Measurements from ENCODE around the gene CHCHD4.

Gene CHCHD4

DNA sequence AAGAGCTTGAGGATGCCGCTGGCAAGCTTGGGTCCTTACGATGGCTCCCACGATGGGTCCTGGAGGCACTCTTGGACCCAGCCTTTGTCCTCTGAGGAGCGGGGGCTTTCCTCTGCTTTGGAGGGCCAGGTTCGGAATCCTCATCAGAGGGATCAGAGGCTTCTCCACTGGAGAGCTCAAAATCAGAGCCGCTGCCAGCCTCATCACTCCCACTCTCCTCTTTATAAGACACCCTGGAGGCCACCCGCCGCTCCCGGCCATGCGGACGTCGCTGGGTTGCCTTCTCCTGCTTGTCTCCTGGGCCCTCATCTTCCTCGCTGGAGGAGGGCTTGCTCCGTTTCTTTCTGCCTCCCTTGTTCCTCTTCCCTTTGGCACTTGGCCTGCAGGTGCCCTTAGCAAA, 33.7 kb upstream of the CHCHD4 start:
- Histone ChIP-seq H3K4me3 (ENCODE audit: low read depth, low read length) (no peak overlapping the region), H3K27me3 (ENCODE audit: control insufficient read depth, insufficient read depth, low read length) (no peaks in the 10 kb centered on the region), H3K9ac (no peak overlapping the region), H3K4me1 (no peaks in the 10 kb centered on the region), H3K9me3 (ENCODE audit: control insufficient read depth, low read length) (no peaks in the 10 kb centered on the region), H3K79me2 (peaks cover 10% of the 10 kb centered on the region), H3K4me2 (ENCODE audit: low read length) (no peak overlapping the region), H2AFZ (no peak overlapping the region), H3K36me3 (ENCODE audit: control insufficient read depth, insufficient read depth, low read length) (peaks cover 3% of the 10 kb centered on the region), H3K27ac (no peak overlapping the region)
- TF ChIP-seq, protein P1, sequence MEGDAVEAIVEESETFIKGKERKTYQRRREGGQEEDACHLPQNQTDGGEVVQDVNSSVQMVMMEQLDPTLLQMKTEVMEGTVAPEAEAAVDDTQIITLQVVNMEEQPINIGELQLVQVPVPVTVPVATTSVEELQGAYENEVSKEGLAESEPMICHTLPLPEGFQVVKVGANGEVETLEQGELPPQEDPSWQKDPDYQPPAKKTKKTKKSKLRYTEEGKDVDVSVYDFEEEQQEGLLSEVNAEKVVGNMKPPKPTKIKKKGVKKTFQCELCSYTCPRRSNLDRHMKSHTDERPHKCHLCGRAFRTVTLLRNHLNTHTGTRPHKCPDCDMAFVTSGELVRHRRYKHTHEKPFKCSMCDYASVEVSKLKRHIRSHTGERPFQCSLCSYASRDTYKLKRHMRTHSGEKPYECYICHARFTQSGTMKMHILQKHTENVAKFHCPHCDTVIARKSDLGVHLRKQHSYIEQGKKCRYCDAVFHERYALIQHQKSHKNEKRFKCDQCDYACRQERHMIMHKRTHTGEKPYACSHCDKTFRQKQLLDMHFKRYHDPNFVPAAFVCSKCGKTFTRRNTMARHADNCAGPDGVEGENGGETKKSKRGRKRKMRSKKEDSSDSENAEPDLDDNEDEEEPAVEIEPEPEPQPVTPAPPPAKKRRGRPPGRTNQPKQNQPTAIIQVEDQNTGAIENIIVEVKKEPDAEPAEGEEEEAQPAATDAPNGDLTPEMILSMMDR (IDR thresholded peaks at IDR 0.05): no peak

DNA sequence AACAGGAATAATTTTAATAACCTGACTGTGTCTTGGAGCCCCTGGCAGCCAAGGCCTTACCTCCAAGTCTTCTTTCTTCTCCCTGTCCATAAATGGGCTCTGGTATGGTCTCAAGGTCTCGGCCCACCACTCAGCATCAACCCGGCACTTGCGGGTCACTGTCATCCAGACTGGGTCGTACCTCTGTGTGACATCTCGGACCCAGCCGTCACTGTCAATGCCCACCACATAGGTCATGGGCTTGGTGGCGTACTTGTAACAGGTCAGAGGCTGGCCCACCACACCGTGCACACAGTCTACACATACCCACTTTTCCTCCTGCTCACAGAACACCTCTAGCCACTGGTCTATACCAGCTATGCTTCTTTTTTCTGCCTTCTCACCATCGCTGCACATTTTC, 33.3 kb upstream of the CHCHD4 start:
- H3K9ac ChIP-seq: no peak overlapping the region
- H3K79me2 ChIP-seq: peaks cover 10% of the 10 kb centered on the region
- no peak overlapping the region for H2AFZ ChIP-seq
- no peaks in the 10 kb centered on the region for H3K4me1 ChIP-seq
- H3K27me3 ChIP-seq (ENCODE audit: control insufficient read depth, insufficient read depth, low read length): no peaks in the 10 kb centered on the region
- no peaks in the 10 kb centered on the region for H3K9me3 ChIP-seq (ENCODE audit: control insufficient read depth, low read length)
- TF ChIP-seq, protein P1 (IDR thresholded peaks at IDR 0.05): no peak
- H3K4me3 ChIP-seq (ENCODE audit: low read depth, low read length): no peak overlapping the region
- peaks cover 3% of the 10 kb centered on the region for H3K36me3 ChIP-seq (ENCODE audit: control insufficient read depth, insufficient read depth, low read length)
- H3K4me2 ChIP-seq (ENCODE audit: low read length): no peak overlapping the region
- H3K27ac ChIP-seq: no peak overlapping the region

DNA sequence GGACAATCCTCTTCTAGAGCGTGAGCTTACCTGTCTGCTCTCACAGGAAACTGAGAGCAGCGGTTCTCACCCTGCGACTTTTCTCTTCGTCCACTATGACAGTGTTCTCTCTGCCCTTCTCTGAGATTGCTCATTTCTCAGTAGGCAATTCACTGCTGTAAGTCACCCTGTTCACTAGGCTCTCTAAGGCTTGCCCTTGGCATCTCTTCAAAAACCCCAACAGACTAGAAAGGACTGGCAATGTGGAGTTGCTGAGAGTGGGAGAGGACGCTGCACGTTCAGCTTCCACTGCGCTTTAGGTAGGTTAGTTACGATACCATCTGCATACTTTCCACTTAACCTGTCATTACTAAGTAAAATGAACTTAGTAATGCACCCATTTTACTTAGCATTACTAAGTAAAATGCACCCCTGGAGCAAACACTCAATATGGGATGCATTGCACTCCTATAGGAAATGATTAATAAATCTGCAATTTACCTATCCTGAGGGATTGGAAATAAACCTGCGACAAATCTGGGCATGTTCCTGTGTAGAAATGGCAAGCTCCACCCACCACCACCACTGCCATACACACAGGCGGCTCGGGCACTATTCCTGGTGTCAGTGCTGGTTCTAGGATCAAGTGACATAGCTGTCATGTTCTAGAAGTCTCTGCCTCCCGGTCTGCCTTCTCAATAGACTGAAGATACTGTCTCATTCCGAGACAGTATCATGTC, 32.3 kb upstream of the CHCHD4 start:
- no peak overlapping the region for H3K4me2 ChIP-seq (ENCODE audit: low read length)
- H3K4me1 ChIP-seq: no peaks in the 10 kb centered on the region
- H2AFZ ChIP-seq: no peak overlapping the region
- H3K9ac ChIP-seq: no peak overlapping the region
- H3K36me3 ChIP-seq (ENCODE audit: control insufficient read depth, insufficient read depth, low read length): peaks cover 3% of the 10 kb centered on the region
- no peak overlapping the region for H3K27ac ChIP-seq
- TF ChIP-seq, protein P1 (IDR thresholded peaks at IDR 0.05): no peak
- H3K4me3 ChIP-seq (ENCODE audit: low read depth, low read length): no peak overlapping the region
- peaks cover 10% of the 10 kb centered on the region for H3K79me2 ChIP-seq
- H3K27me3 ChIP-seq (ENCODE audit: control insufficient read depth, insufficient read depth, low read length): no peaks in the 10 kb centered on the region
- no peaks in the 10 kb centered on the region for H3K9me3 ChIP-seq (ENCODE audit: control insufficient read depth, low read length)

DNA sequence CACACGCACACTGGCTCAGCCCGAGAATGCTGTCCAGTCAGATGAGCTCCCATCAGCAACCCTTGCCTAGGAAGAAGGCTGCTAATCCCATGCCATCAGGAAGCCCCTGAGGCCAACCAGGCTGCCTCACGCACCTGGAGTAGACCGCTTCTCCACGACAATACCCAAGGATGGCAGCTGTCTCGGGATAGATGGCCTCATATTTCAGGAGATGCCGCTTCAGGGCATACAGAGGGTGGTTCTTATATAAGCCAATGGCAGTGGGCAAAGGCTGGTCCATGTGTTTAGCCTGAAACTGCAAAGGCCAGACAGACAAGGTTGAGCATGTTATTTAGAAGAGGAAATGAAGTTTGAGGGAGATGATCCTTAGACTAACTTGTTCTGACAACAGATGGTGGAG, 31.5 kb upstream of the CHCHD4 start:
- H3K4me2 ChIP-seq (ENCODE audit: low read length): no peak overlapping the region
- no peaks in the 10 kb centered on the region for H3K36me3 ChIP-seq (ENCODE audit: control insufficient read depth, insufficient read depth, low read length)

More for the DNA sequence above, 31.5 kb upstream of the CHCHD4 start:
- Histone ChIP-seq H3K79me2 (peaks cover 10% of the 10 kb centered on the region), H3K9me3 (ENCODE audit: control insufficient read depth, low read length) (no peaks in the 10 kb centered on the region), H3K27ac (no peak overlapping the region), H3K27me3 (ENCODE audit: control insufficient read depth, insufficient read depth, low read length) (no peaks in the 10 kb centered on the region), H3K4me3 (ENCODE audit: low read depth, low read length) (no peak overlapping the region), H2AFZ (no peak overlapping the region), H3K4me1 (no peaks in the 10 kb centered on the region), H3K9ac (no peak overlapping the region)
- TF ChIP-seq, protein P1 (IDR thresholded peaks at IDR 0.05): no peak
